A673 (cell line): ENCODE measurements around the gene C16orf54. TPM values are rescaled to one million over a fixed set of nuclear protein-coding genes. Genes with fewer than 3 reads are reported as not detected.

Experiments
- BruUV-seq: library from RNA; stranded (reverse); fragments of 400-500 nt; replicated peaks from 2 replicates; lab custom pipeline; 2021; lab: Mats Ljungman, UMichigan
- CTCF ChIA-PET: fragments of 300-600 bp; sonication (Branson Sonifier 250); formaldehyde crosslinking; loops from one replicate; lab custom pipeline; 2022; ENCODE audit warnings: antibody characterized with exemption; lab: Charles Lee
- POLR2A ChIA-PET: fragments of 300-600 bp; sonication (Branson Sonifier 250); formaldehyde crosslinking; loops from one replicate; lab custom pipeline; 2022; ENCODE audit warnings: antibody characterized with exemption; ENCODE audit not compliant: low non-redundant PET; lab: Charles Lee
- DNase-seq: peaks from one replicate; pipeline ENCODE4 v3.0.0-alpha.2; 2015; ENCODE audit warnings: low spot score
- H3K27ac ChIP-seq: fragments of 200-600 bp; sonication (generic); 2 replicates; pipeline ENCODE4 v1.5.1; 2016; ENCODE audit warnings: mixed run types, low read depth, mild to moderate bottlenecking, mixed read lengths, antibody characterized with exemption, low read length; ENCODE audit not compliant: poor library complexity, severe bottlenecking
- H3K27me3 ChIP-seq: fragments of 200-600 bp; sonication (generic); replicated peaks from 2 replicates; pipeline ENCODE4 v1.6.1; 2017; ENCODE audit warnings: mixed run types, low read depth, mild to moderate bottlenecking, mixed read lengths, antibody characterized with exemption, low read length; ENCODE audit not compliant: insufficient read depth, poor library complexity
- H3K36me3 ChIP-seq: fragments of 200-600 bp; sonication (generic); 2 replicates; pipeline ENCODE4 v1.6.1; 2016; ENCODE audit warnings: mixed run types, mild to moderate bottlenecking, mixed read lengths, antibody characterized with exemption, low read length; ENCODE audit not compliant: insufficient read depth, poor library complexity, severe bottlenecking
- H3K4me1 ChIP-seq: fragments of 200-600 bp; sonication (generic); 2 replicates; pipeline ENCODE4 v1.6.1; 2017; ENCODE audit warnings: mixed run types, mild to moderate bottlenecking, mixed read lengths, antibody characterized with exemption, low read length; ENCODE audit not compliant: insufficient read depth, poor library complexity, severe bottlenecking
- H3K4me3 ChIP-seq: fragments of 200-600 bp; sonication (generic); 2 replicates; pipeline ENCODE4 v1.5.1; 2016; ENCODE audit warnings: low read depth, mixed run types, mild to moderate bottlenecking, mixed read lengths, low read length; ENCODE audit not compliant: poor library complexity, severe bottlenecking
- H3K9me3 ChIP-seq: fragments of 200-600 bp; sonication (generic); 2 replicates; pipeline ENCODE4 v1.6.1; 2016; ENCODE audit warnings: mixed run types, low read depth, mild to moderate bottlenecking, mixed read lengths, antibody characterized with exemption, low read length; ENCODE audit not compliant: poor library complexity, severe bottlenecking
- EZH2 ChIP-seq: fragments of 200-600 bp; sonication (generic); IDR thresholded peaks from 2 replicates; pipeline ENCODE4 v1.6.1; 2017; ENCODE audit warnings: borderline replicate concordance, low read depth, mild to moderate bottlenecking, mixed read lengths, antibody characterized with exemption, low read length; ENCODE audit not compliant: poor library complexity, severe bottlenecking
- intact Hi-C: fragments of 100-400 bp; cut with micrococcal nuclease; formaldehyde crosslinking; loops from one replicate; pipeline ENCODE4 v1.10.0; 2022; ENCODE audit not compliant: unreplicated experiment
- total RNA-seq: library from RNA; stranded (reverse); gene quantifications from 2 replicates; pipeline ENCODE4 v1.2.3, GENCODE V29; 2021
- TF ChIP-seq, protein P1 (sequence below): fragments of 300-800, 200-600 bp; sonication (generic); conservative IDR thresholded peaks from 2 replicates; pipeline ENCODE4 v1.5.1; 2017; ENCODE audit warnings: low read depth, mild to moderate bottlenecking, antibody characterized with exemption, low read length, moderate library complexity, mixed read lengths

C16orf54 gene
- total RNA-seq, 1 experiment from 2014 or later: not detected

GRCh38 chr16:29738514-29738913 is 7.3 kb downstream of the C16orf54 start:
- Histone ChIP-seq H3K9me3 (no peaks in the 10 kb centered on the region), H3K27me3 (no peaks in the 10 kb centered on the region), H3K36me3 (no peaks in the 10 kb centered on the region), H3K27ac (no peak overlapping the region), H3K4me1 (no peaks in the 10 kb centered on the region), H3K4me3 (no peak overlapping the region)
- intact Hi-C loops: no loop called here
- no peak for DNase-seq
- no TSS peak for BruUV-seq
- ChIA-PET POLR2A (no interaction called here), CTCF (no interaction called here)
- TF ChIP-seq, protein P1, sequence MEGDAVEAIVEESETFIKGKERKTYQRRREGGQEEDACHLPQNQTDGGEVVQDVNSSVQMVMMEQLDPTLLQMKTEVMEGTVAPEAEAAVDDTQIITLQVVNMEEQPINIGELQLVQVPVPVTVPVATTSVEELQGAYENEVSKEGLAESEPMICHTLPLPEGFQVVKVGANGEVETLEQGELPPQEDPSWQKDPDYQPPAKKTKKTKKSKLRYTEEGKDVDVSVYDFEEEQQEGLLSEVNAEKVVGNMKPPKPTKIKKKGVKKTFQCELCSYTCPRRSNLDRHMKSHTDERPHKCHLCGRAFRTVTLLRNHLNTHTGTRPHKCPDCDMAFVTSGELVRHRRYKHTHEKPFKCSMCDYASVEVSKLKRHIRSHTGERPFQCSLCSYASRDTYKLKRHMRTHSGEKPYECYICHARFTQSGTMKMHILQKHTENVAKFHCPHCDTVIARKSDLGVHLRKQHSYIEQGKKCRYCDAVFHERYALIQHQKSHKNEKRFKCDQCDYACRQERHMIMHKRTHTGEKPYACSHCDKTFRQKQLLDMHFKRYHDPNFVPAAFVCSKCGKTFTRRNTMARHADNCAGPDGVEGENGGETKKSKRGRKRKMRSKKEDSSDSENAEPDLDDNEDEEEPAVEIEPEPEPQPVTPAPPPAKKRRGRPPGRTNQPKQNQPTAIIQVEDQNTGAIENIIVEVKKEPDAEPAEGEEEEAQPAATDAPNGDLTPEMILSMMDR: no peak
- TF ChIP-seq EZH2: no peak

GRCh38 chr16:29737713-29738112 is 8.1 kb downstream of the C16orf54 start:
- no peaks in the 10 kb centered on the region for H3K36me3 ChIP-seq
- H3K27ac ChIP-seq: no peak overlapping the region
- no peak for TF ChIP-seq EZH2
- TF ChIP-seq, protein P1: no peak
- no TSS peak for BruUV-seq
- H3K4me1 ChIP-seq: no peaks in the 10 kb centered on the region
- no peaks in the 10 kb centered on the region for H3K27me3 ChIP-seq
- ChIA-PET POLR2A (no interaction called here), CTCF (no interaction called here)
- no peak overlapping the region for H3K4me3 ChIP-seq
- no peak for DNase-seq
- H3K9me3 ChIP-seq: no peaks in the 10 kb centered on the region
- intact Hi-C loops: no loop called here

GRCh38 chr16:29736764-29737163 is 9.0 kb downstream of the C16orf54 start:
- Histone ChIP-seq H3K4me3 (no peak overlapping the region), H3K9me3 (no peaks in the 10 kb centered on the region), H3K36me3 (no peaks in the 10 kb centered on the region), H3K4me1 (no peaks in the 10 kb centered on the region), H3K27me3 (no peaks in the 10 kb centered on the region), H3K27ac (no peak overlapping the region)
- ChIA-PET CTCF (interaction anchor here (0.6 kb wide), 1 partner anchor 15 kb away, joined by 6 read pairs; no protein-coding TSS in a partner anchor), POLR2A (no interaction called here)
- no peak for DNase-seq
- BruUV-seq: no TSS peak
- no peak for TF ChIP-seq EZH2
- TF ChIP-seq, protein P1: no peak
- intact Hi-C loops: no loop called here
